Stimulated activated CD8-positive, alpha-beta memory T cell treated with anti-CD3 and anti-CD28 coated beads, Interleukin-12 subunit alpha, Interleukin-12 subunit beta, amount 100 ng/mL, for 4 hours (primary cell): ENCODE data around the gene BEST4.
"Not testable (repeated sequence)": the region's sequence is repeated elsewhere in the genome, so short reads cannot be mapped to it uniquely, and the experiment has no call there.

Experiments used
- DNase-seq: peaks from one replicate; pipeline ENCODE4 v3.0.0-alpha.2; 2020; ENCODE audit warnings: low read depth

Gene BEST4

GRCh38 chr1:44788120-44788860 lies at the start of gene BEST4:
BEST4 (minus strand) TSS chr1:44788170; CDS start chr1:44787705, 465 bp downstream.
- no peak for DNase-seq

- DNase-seq, result peak; percentile 69
Measured at GRCh38 chr1:44835738-44836675, 48.0 kb upstream of the BEST4 start.

- no peak for DNase-seq
Measured at GRCh38 chr1:44834328-44834727, 46.4 kb upstream of the BEST4 start.

- no peak for DNase-seq
Measured at GRCh38 chr1:44832056-44832705, 44.2 kb upstream of the BEST4 start.

- DNase-seq, result no peak
Measured at GRCh38 chr1:44831516-44831915, 43.5 kb upstream of the BEST4 start.

- DNase-seq, result no peak
Measured at GRCh38 chr1:44830900-44831304, 42.9 kb upstream of the BEST4 start.

- no peak for DNase-seq
Measured at GRCh38 chr1:44829506-44830384, 41.8 kb upstream of the BEST4 start.

GRCh38 chr1:44828841-44829440 lies 41.0 kb upstream of the BEST4 start:
- no peak for DNase-seq

GRCh38 chr1:44828003-44828651 lies 40.2 kb upstream of the BEST4 start:
- DNase-seq, result no peak

GRCh38 chr1:44827197-44828002 lies 39.4 kb upstream of the BEST4 start:
- no peak for DNase-seq

GRCh38 chr1:44826375-44827196 lies 38.6 kb upstream of the BEST4 start:
- no peak for DNase-seq

GRCh38 chr1:44824392-44824791 lies 36.4 kb upstream of the BEST4 start:
- DNase-seq, result not testable (repeated sequence)

GRCh38 chr1:44822981-44823451 lies 35.0 kb upstream of the BEST4 start:
- DNase-seq, result no peak

GRCh38 chr1:44822131-44822701 lies 34.2 kb upstream of the BEST4 start:
- DNase-seq, result no peak

GRCh38 chr1:44821240-44821715 lies 33.3 kb upstream of the BEST4 start:
- no peak for DNase-seq

GRCh38 chr1:44820328-44821239 lies 32.6 kb upstream of the BEST4 start:
- no peak for DNase-seq
